Measurements from ENCODE around the gene IFIT1B. TPM values are rescaled to one million over a fixed set of nuclear protein-coding genes. Genes with fewer than 3 reads are reported as not detected.

IFIT1B gene
- total and polyA plus RNA-seq, 8 donors, result 0.20 to 0.92 (median 0.47) TPM; not detected in 2

DNA sequence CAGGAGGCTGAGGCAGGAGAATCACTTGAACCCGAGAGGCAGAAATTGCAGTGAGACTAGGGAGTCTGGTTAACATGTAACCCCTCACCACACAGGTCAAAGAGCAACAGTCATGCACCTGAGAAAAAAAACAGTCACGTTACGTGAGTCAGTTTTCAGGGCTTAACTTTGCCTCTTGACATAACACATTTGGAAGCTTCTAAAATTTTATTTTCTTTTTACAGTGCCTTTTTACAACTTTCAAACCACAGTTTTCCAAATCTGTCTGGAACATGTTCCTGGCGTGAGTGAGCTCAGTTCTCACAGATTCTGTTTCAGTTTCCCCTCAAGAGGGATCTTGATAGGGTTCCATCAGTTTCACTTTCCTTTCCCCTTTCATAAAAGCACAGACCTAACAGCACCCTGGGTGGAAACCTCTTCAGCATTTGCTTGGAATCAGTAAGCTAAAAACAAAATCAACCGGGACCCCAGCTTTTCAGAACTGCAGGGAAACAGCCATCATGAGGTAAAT lies 45.7 kb upstream of the IFIT1B start:
- H3K27ac ChIP-seq, result peak overlapping the region; percentile 84 to 88
- ATAC-seq (peak; percentile 75), DNase-seq (peak in 1 of 4 donors; percentile 81)
- peak overlapping the region; percentile 25 to 53 for H3K4me3 ChIP-seq
- no peaks in the 10 kb centered on the region for H3K27me3 ChIP-seq
- H3K36me3 ChIP-seq, result peaks cover 0 to 5% of the 10 kb centered on the region in 2 donors
- H3K4me1 ChIP-seq, result peaks cover 30 to 90% of the 10 kb centered on the region in 2 donors
- intact Hi-C loops (cut with DNase I), result no loop called here
- no peaks in the 10 kb centered on the region for H3K9me3 ChIP-seq
- TF ChIP-seq CTCF (IDR thresholded peaks at IDR 0.05), result no peak

GRCh38 chr10:89335226-89335625 lies 42.6 kb upstream of the IFIT1B start:
- H3K9me3 ChIP-seq, result no peaks in the 10 kb centered on the region
- H3K4me3 ChIP-seq, result no peak overlapping the region
- peaks cover 22 to 71% of the 10 kb centered on the region in 2 donors for H3K4me1 ChIP-seq
- ATAC-seq, result no peak
- H3K36me3 ChIP-seq, result peaks cover 0 to 35% of the 10 kb centered on the region in 2 donors
- H3K27ac ChIP-seq, result peak overlapping the region in 1 of 2 donors; percentile 84
- DNase-seq, result no peak
- H3K27me3 ChIP-seq, result no peaks in the 10 kb centered on the region
- TF ChIP-seq CTCF (IDR thresholded peaks at IDR 0.05), result no peak
- intact Hi-C loops (cut with DNase I), result no loop called here

DNA sequence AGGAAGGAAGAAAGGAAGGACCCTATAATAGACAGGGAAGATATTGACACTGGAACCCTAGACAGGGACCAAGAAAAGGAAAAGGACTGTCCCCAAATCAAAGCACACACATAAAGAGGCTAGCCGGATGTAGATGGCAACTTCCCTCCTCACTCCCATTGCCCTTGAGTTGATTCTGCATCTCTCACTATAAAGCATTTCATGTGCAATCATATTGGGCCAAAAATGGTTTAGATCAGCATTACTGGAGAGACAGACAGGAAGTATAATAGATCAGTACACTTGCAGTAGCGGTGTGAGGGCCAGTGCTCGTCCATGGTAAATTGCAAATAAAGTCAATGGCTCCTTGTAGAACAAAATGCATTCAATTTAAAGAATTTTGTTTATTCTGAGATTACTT lies 41.6 kb upstream of the IFIT1B start:
- no peaks in the 10 kb centered on the region for H3K9me3 ChIP-seq
- ATAC-seq (no peak), DNase-seq (no peak)
- TF ChIP-seq CTCF (IDR thresholded peaks at IDR 0.05), result no peak
- H3K27ac ChIP-seq, result peak overlapping the region in 1 of 2 donors; percentile 37
- no peaks in the 10 kb centered on the region for H3K27me3 ChIP-seq
- H3K4me3 ChIP-seq, result no peak overlapping the region
- intact Hi-C loops (cut with DNase I), result no loop called here
- peaks cover 22 to 61% of the 10 kb centered on the region in 2 donors for H3K4me1 ChIP-seq
- H3K36me3 ChIP-seq, result peaks cover 0 to 45% of the 10 kb centered on the region in 2 donors

DNA sequence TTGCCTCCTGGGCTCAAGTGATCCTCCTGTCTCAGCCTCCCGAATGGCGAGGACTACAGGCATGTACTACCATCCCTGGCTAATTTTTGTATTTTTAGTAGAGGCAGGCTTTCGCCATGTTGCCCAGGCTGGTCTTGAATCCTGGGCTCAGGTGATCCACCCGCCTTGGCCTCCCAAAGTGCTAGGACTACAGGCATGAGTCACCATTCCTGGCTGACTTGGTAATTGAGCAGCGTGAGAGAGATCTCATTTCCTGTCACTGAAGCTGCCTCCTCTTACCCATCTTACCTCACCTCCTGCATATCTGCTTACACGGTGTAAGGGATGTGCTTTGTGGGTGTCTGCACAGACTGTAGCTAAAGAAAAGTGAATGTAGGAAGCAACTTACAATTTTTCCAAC lies 40.4 kb upstream of the IFIT1B start:
- DNase-seq, result no peak
- Histone ChIP-seq H3K27ac (no peak overlapping the region), H3K4me1 (peaks cover 20 to 49% of the 10 kb centered on the region in 2 donors), H3K36me3 (peaks cover 0 to 52% of the 10 kb centered on the region in 2 donors), H3K9me3 (no peaks in the 10 kb centered on the region), H3K27me3 (no peaks in the 10 kb centered on the region), H3K4me3 (no peak overlapping the region)
- intact Hi-C loops (cut with DNase I), result no loop called here
- ATAC-seq, result no peak
- TF ChIP-seq CTCF (IDR thresholded peaks at IDR 0.05), result no peak

DNA sequence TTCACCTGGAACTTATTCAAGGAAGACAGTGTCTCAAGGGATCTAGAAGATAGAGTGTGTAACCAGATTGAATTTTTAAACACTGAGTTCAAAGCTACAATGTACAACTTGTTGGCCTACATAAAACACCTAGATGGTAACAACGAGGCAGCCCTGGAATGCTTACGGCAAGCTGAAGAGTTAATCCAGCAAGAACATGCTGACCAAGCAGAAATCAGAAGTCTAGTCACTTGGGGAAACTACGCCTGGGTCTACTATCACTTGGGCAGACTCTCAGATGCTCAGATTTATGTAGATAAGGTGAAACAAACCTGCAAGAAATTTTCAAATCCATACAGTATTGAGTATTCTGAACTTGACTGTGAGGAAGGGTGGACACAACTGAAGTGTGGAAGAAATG lies 39.1 kb upstream of the IFIT1B start:
- intact Hi-C loops (cut with DNase I), result no loop called here
- DNase-seq, result no peak
- peaks cover 0 to 53% of the 10 kb centered on the region in 2 donors for H3K36me3 ChIP-seq
- no peak for ATAC-seq
- peaks cover 8 to 37% of the 10 kb centered on the region in 2 donors for H3K4me1 ChIP-seq
- no peak for TF ChIP-seq CTCF (IDR thresholded peaks at IDR 0.05)
- no peaks in the 10 kb centered on the region for H3K27me3 ChIP-seq
- H3K9me3 ChIP-seq, result no peaks in the 10 kb centered on the region
- no peak overlapping the region for H3K27ac ChIP-seq
- no peak overlapping the region for H3K4me3 ChIP-seq
